Measurements from ENCODE around the gene SDR9C7.

DNA sequence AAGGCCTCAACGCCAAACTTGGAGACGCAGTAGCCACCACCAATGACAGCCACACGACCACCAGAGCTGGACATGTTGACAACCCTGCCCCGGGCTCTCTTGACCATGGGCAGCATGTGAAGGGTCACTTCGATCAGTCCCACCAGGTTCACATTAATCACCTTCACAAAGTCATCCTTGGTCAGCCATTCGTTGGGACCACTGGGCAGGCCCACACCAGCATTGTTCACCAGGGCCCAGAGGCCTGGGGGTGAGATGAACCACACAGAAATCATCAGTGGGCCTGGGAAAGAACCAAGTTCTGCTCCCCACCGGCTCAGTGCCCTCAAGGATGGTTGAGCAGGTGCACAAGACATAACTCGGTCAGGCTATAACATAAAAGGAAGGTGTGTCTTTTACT, 4.0 kb downstream of the SDR9C7 start:
- TF ChIP-seq CTCF (conservative IDR thresholded peaks at IDR 0.05 in 1 of 2, IDR thresholded peaks at IDR 0.05 in 1 of 2; ENCODE audit: low read depth in 1 of 2, low read length in 2 of 2) = no peak
- TF ChIP-seq EZH2 (IDR thresholded peaks at IDR 0.05; ENCODE audit: low read length, missing control alignments) = no peak
